ENCODE results near the gene PCBP3. TPM values are rescaled to one million over a fixed set of nuclear protein-coding genes. Genes with fewer than 3 reads are reported as not detected.

The PCBP3 gene
- total and polyA plus RNA-seq, 2 of the 8 experiments (the other 6 are each of a cell fraction or from before 2014, with no cell fraction given), result 3.5 to 6.3 TPM

DNA sequence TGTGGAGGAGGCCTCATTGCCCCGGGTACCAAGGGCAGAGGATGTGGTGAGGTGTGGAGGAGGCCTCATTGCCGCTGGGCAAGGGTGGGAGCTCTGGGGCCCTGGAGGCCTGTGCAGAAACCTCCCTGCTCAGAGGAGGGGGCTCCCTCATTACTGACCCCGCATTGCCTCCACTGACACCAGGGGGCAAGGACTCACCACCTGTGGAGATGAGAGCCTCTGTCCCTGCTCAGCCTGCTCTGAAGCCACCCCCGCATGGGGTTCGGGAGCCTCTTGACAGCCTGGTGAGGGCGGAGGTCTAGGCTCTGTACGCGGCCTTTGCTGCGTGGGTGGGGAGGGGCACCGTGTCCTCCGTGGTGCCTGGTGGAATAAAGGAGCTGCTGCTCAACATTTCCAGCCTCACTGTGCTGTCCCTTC is 243.1 kb downstream of the PCBP3 start (continued):
- no peak for TF ChIP-seq CHD2 (IDR thresholded peaks at IDR 0.05; ENCODE audit: low read length)
